NK-92 treated with Interleukin-12 subunit alpha and Interleukin-12 subunit beta, amount 100 ng/mL, for 24 hours (cell line): ENCODE results near the gene SCTR.

Experiments
- DNase-seq: peaks from one replicate; lab custom pipeline; 2025; lab: John Stamatoyannopoulos, UW

SCTR gene

DNA sequence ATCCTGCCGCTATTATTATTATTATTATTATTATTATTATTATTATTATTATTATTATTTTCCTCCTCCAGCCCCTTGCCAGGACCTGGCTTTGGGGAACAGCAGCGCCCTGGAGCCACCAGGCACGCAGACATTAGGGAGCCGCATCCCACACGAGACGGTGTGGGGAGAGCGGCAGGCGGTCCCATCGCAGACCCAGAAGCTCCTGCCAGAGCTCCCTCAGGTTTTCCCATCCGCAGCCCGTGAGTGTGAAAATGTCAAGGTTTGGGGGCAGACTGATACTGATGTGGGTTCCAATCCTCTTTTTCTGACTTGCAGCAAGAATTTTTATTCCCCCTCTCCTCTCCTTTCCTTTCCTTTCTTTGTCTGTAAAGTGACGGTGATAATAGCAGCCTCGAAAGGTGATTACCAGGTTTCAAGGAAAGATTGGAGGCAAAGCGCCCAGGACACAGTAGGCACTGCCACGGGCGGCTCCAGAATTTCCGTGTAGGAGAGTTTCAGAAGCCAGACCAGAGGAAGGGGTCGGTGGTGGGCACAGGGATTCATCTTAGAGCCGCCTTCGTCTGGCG is 816 bp downstream of the SCTR start:
- DNase-seq: no peak

DNA sequence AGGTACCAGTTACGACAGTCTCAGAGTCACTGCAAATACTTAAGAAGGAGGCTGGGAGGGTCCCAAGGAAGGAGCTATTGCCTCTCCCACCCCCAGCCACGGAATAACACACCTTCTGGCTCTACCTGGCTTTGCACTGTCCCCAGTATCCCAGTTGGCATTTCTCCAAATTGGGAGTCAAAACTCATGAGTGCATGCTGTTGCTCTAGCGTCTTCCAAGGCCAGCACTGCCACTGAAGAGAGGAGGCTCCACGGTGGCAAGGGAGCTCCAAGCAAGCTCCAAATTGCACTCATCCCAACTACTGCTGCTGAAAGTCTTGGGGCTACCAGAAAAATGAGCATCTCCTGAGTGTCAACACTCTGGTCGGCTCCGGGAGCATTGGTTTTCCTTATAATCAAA is 1.6 kb downstream of the SCTR start:
- no peak for DNase-seq

DNA sequence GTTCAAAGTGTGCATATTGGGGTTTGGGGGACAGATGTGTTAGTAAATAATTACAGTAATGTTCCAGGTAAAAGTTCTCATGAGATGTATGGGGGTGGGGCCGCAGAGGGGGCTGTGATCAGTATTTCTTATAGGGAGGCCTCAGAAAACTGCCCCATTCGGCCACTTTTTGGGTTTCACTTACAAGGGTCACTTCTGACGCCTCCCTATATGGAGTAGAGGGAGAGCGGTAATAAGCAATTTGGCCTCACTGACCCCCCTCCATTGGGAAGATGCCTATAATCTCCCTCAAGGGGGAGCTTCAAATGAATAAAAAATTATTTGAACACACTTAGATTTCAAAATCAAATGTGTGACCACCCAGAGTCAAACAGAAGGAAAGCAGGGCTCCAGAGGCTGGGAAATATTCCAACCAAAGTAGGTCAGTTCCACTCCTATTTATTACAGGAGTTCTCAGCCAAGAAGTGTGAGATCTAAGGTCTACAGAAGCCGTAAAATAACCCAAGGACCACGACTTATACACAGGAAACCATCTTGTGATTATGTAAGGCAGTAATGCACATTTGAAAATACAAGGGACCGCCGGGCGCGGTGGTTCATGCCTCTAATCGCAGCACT is 2.7 kb downstream of the SCTR start:
- no peak for DNase-seq

DNA sequence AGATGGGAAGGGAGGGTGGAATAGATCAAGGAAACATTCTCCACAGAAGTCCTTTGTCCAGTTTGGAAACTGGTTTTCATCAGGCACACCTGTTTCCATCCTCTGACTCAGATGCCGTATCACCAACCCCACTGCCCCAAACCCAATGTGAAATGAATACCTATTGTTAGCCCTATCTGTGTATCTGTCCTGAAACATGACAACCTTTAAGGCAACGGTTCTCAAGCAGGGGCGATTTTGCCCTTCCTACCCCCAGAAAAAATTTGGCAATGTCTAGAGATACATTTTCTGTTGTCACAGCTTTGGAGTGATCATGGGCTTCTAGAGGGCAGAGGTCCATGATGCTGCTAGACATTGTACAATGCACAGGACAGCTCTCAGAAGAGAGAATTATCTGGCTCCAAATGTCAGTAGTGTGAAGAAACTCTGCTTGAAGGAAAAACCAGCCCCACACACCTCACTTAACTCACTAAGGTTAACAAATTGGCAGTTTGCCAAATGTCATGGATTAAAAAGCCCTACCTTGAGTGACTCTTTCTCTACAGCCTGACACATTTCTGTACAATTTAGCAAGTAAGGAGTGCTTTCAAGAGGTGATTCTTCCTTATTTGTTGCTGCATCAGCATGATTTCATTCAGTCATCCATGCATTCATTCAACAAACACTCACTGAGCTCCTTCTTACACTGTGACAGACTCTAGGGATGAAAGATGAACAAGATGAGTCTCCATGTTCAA is 3.4 kb downstream of the SCTR start:
- DNase-seq: no peak

- no peak for DNase-seq
These were observed 5.2 kb downstream of the SCTR start for GRCh38 chr2:119519057-119519408.

- DNase-seq: no peak
These were observed 5.8 kb downstream of the SCTR start for GRCh38 chr2:119518401-119519056.

- DNase-seq: no peak
These were observed 6.8 kb downstream of the SCTR start for GRCh38 chr2:119517433-119517832.

DNA sequence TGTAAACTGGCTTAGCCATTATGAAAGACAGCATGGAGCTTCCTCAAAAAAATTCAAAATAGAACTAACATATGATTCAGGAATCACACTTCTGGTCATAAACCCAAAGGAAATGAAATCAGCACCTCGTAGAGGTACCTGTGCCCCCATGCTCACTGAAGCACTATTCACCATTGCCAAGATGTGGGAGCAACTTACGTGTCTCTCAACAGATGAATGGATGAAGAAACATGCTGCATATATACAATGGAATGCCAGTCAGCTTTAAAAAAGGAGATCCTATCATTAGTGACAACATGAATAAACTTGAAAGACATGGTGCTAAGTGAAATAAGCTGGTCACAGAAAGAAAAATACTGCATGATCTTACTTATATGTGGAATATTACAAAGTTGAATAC is 8.2 kb downstream of the SCTR start:
- DNase-seq: no peak

- no peak for DNase-seq
These were observed 10.5 kb downstream of the SCTR start for GRCh38 chr2:119513832-119514231.

- no peak for DNase-seq
These were observed 11.3 kb downstream of the SCTR start for GRCh38 chr2:119512946-119513345.

DNA sequence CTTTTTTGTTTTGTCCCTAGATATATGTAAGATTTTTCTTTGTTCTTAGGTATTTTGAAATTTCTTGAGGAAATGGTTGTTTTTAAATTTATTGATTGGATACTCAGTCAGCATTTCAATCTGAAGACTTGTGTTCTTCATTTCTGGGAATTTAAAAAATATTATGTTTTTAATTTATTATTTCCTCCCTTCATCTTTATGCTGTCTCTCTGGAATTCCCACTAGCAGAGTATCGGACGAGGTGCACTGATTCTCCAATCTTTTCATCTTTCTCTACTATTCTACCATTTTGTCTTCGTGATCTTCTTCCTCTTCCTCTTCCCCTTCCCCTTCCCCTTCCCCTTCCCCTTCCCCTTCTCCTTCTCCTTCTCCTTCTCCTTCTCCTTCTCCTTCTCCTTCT is 12.3 kb downstream of the SCTR start:
- no peak for DNase-seq

- DNase-seq: no peak
These were observed 15.5 kb downstream of the SCTR start for GRCh38 chr2:119508756-119509155.

- DNase-seq: no peak
These were observed 27.6 kb downstream of the SCTR start for GRCh38 chr2:119496682-119497081.

DNA sequence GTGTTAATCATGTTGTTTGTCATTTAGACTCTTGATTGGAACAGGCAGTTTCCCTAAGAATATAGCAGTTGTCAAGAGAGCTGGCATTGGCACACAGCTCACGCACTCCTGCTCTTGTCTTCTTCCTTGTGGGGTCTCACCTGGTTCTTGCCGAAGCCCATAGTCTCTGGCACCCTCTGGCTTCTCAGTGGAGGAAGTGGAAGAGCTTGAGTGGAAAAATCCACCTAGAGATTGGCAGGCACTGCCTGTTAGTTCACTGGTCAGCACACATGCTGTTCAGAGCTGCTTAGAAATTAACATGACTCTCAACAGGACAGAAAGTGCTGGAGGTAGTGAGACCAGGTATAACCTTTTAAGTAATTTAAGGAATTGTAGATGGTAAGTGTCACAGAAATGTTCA is 28.3 kb downstream of the SCTR start:
- no peak for DNase-seq

GRCh38 chr2:119494163-119494790 is 30.0 kb downstream of the SCTR start:
- DNase-seq: no peak

GRCh38 chr2:119491776-119492525 is 32.3 kb downstream of the SCTR start:
- no peak for DNase-seq

GRCh38 chr2:119490653-119491195 is 33.6 kb downstream of the SCTR start:
- DNase-seq: no peak

GRCh38 chr2:119490106-119490505 is 34.2 kb downstream of the SCTR start:
- no peak for DNase-seq

DNA sequence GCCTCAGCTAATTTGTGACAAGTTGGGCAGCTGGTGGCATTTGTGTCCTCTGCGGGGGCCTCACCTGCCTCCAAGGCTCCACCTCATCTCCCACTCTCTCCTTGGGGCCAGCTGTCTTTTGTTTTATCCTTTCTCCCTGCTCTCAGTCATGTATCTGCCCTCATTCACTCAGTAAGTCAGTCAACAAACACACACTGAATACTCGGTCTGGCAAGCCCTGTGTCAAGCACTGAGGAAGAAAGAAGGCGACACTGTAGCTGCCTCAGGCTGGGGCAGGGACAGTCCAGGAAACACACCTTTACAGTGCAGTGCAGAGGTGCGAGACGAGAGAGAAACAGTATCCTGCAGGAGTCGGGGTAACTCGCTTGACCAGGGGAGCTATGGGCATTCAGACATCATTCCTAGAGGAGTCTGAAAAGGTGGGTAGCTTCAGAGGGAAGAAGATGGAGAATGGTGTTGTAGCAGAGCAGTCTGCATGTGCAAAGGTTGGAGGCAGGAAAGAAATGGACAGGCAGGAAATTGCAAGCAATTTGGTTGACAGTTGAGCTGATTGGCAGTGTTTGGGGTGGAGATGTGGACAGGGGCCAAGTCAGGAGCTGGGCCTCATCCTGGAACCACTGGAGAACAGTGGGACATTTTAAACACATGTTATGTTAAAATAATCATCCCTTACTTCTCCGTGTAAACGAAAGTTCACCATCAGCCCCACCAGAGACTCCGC is 34.9 kb downstream of the SCTR start:
- DNase-seq: no peak

- no peak for DNase-seq
These were observed 35.8 kb downstream of the SCTR start for GRCh38 chr2:119488245-119489214.
